ENCODE data around the gene PODXL2. TPM values are rescaled to one million over a fixed set of nuclear protein-coding genes. Genes with fewer than 3 reads are reported as not detected.

The PODXL2 gene
- total and polyA plus RNA-seq, 2 of the 8 experiments (the other 6 are each of a cell fraction or from before 2014, with no cell fraction given), result 27.6 to 31.6 TPM

GRCh38 chr3:127620637-127621375 is 8.2 kb upstream of the PODXL2 start:
- ChIA-PET CTCF (ENCODE audit: partially characterized antibody) (interaction anchor here (0.5 to 2.0 kb wide), 4 partner anchors 12 to 61 kb away, joined by 3 to 16 read pairs (median 4); no protein-coding TSS in a partner anchor), POLR2A (ENCODE audit: partially characterized antibody) (interaction anchor here (0.7 to 8.6 kb wide), 6 partner anchors 8 to 45 kb away, joined by 3 to 182 read pairs (median 4); partner anchors contain the start of genes MCM2 and PODXL2)
- Histone ChIP-seq H2AFZ (ENCODE audit: low read length) (no peak overlapping the region), H3K27ac (ENCODE audit: low read depth, low read length) (no peak overlapping the region), H3K4me1 (replicated peaks in 1 of 4; ENCODE audit: control insufficient read depth in 3 of 4, insufficient read depth in 4 of 4, low read length in 3 of 4) (no peaks in the 10 kb centered on the region), H3K27me3 (replicated peaks in 1 of 4; ENCODE audit: control insufficient read depth in 3 of 4, extremely low read depth in 1 of 4, insufficient read depth in 3 of 4, low read length in 3 of 4) (no peaks in the 10 kb centered on the region), H2BK5ac (ENCODE audit: low read depth, low read length) (no peak overlapping the region), H3K23me2 (ENCODE audit: low read depth, low read length) (no peaks in the 10 kb centered on the region), H2BK12ac (ENCODE audit: low read depth, low read length) (no peak overlapping the region), H3K9me3 (ENCODE audit: insufficient read depth in 2 of 2, low read depth in 1 of 2, low read length in 1 of 2) (no peaks in the 10 kb centered on the region), H4K5ac (ENCODE audit: insufficient read length, low read depth, low read length) (no peak overlapping the region), H4K20me1 (replicated peaks in 1 of 2; ENCODE audit: control insufficient read depth in 1 of 2, insufficient read depth in 2 of 2, low read length in 2 of 2) (peaks cover 6 to 30% of the 10 kb centered on the region in 2 experiments), H3K14ac (ENCODE audit: insufficient read length) (no peak overlapping the region), H4K91ac (replicated peaks; ENCODE audit: insufficient read length, low read length) (no peak overlapping the region), H3K79me2 (ENCODE audit: control insufficient read depth in 1 of 2, insufficient read depth in 2 of 2, low read length in 2 of 2) (no peaks in the 10 kb centered on the region), H3K9ac (replicated peaks in 1 of 4; ENCODE audit: extremely low read depth in 1 of 4, low read depth in 3 of 4, low read length in 3 of 4) (no peak overlapping the region), H3K36me3 (ENCODE audit: control insufficient read depth in 2 of 4, insufficient read depth in 4 of 4, low read length in 3 of 4) (peaks cover 51 to 67% (median 63%) of the 10 kb centered on the region in 4 experiments), H3K79me1 (ENCODE audit: low read depth, low read length) (no peaks in the 10 kb centered on the region; the same call in 1 of the 2 replicates), H2BK20ac (ENCODE audit: low read length) (no peak overlapping the region), H3K23ac (ENCODE audit: insufficient read length) (no peak overlapping the region), H4K8ac (ENCODE audit: extremely low read depth, insufficient read depth, low read length) (no peak overlapping the region), H3K18ac (ENCODE audit: extremely low read depth, low read length) (no peak overlapping the region), H2BK120ac (replicated peaks; ENCODE audit: low read depth, low read length) (no peak overlapping the region), H3K4ac (replicated peaks; ENCODE audit: insufficient read length, low read depth, low read length) (no peak overlapping the region), H3K4me3 (ENCODE audit: extremely low read depth in 1 of 4, insufficient read depth in 2 of 4, low read depth in 3 of 4, low read length in 4 of 4) (no peak overlapping the region), H3K4me2 (ENCODE audit: insufficient read depth in 1 of 2, low read depth in 2 of 2, low read length in 2 of 2) (no peak overlapping the region), H3K56ac (replicated peaks; ENCODE audit: insufficient read length, low read depth, low read length) (no peak overlapping the region), H2BK15ac (ENCODE audit: low read length) (no peak overlapping the region), H2AK5ac (ENCODE audit: low read depth, low read length) (no peak overlapping the region)
- no peak for TF ChIP-seq GABPA (IDR thresholded peaks at IDR 0.05; ENCODE audit: borderline replicate concordance, insufficient read depth, low read length)
- TF ChIP-seq YY1 (IDR thresholded peaks at IDR 0.05; ENCODE audit: low read depth, low read length), result no peak
- TF ChIP-seq ASH2L (IDR thresholded peaks at IDR 0.05; ENCODE audit: low read length), result no peak
- 0 out of 2 replicates have a peak, but pooled peaks have one; percentile 52 for TF ChIP-seq POLR2AphosphoS5 (IDR thresholded peaks at IDR 0.05; ENCODE audit: low read depth, low read length)
- DNase-seq (ENCODE audit: low read depth in 1 of 2, low spot score in 2 of 2) (no peak), FAIRE-seq (no peak)
- WGBS, 2 experiments (ENCODE audit: extremely low coverage in 1 of 2, insufficient coverage in 1 of 2, insufficient read length in 1 of 2, insufficient replicate concordance in 2 of 2, low coverage in 1 of 2, low lambda C conversion rate in 2 of 2, missing lambda C conversion rate in 1 of 2), result 94% methylated on average over 32 of the region's 32 CpGs; no CpG with 5 or more reads in 1 of the 2 experiments

All from H1 (cell line).